ENCODE measurements around the gene CACNG6. TPM values are rescaled to one million over a fixed set of nuclear protein-coding genes. Genes with fewer than 3 reads are reported as not detected.
"Not testable (repeated sequence)": the region's sequence is repeated elsewhere in the genome, so short reads cannot be mapped to it uniquely, and the experiment has no call there.

The CACNG6 gene
- polyA plus RNA-seq, 12 donors = 11.9 to 53.5 (median 26.8) TPM; not detected in 1

DNA sequence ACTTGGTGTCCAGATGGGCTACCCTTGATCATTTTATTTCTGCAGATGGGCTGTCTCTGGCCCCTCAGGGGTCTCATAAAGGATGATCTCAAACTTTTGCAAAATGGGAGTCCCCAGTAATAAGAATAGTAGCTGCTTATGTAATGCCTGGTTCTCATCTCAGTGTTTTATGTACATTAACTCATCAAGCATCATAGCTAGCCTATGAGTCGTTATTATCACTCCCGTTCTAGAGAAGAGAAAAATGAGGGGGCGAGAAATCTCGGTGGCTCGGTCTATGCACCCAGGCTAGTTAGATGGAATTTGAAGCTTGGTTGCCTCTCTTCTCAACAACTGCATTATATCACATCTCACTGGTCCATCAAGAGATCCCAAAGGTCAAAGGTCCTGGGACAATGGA, 3.4 kb downstream of the CACNG6 start:
- no peak for DNase-seq

DNA sequence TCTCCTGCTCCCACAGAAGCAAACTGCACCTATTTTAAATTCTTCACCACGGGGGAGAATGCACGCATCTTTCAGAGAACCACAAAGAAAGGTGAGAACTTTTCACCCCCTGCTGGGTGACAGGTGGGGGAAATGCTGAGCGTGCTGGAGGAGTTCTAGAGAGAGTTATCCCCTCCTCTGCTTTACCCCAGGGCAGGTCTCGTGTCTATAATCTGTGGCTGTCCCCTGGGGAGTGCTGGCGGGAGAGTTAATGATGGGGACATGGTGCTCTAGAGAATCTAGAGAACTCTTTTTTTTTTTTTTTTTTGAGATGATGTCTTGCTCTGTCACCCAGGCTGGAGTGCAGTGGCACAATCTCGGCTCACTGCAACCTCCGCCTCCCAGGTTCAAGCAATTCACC, 6.8 kb downstream of the CACNG6 start:
- DNase-seq = no peak

DNA sequence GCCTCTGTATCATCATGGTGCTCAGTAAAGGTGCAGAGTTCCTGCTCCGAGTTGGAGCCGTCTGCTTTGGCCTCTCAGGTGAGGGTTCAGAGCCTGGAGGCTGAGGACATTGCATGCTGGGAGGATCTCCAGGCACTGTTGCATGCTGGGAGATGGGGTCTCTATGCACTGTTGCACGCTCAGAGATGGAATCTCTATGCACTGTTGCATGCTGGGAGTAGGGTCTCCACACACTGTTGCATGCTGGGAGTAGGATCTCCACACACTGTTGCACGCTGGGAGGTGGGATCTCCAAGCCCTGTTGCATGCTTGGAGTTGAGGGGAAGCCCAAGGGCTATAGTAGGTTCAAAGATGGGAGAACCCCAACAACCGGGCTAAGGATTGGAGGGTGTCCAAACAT, 8.3 kb downstream of the CACNG6 start:
- DNase-seq = no peak

DNA sequence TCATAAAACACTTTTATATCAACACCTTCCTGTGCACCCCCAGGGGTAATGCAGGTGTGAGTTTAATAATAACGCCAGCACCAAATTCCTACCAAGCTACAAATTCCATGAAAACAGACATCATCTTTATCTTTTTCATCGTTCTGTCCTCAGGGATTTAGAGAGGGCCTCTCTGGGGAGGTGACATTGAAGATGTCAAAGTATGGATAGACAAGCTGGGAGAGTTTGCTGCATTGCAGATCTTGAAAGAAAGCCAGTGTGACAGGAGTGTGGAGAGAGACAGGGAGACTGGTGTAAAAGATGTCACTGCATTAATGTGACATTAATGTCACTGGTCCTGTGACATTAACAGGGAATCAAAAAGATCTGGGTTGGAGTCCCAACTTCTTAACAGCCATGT, 10.1 kb downstream of the CACNG6 start:
- DNase-seq = no peak

DNA sequence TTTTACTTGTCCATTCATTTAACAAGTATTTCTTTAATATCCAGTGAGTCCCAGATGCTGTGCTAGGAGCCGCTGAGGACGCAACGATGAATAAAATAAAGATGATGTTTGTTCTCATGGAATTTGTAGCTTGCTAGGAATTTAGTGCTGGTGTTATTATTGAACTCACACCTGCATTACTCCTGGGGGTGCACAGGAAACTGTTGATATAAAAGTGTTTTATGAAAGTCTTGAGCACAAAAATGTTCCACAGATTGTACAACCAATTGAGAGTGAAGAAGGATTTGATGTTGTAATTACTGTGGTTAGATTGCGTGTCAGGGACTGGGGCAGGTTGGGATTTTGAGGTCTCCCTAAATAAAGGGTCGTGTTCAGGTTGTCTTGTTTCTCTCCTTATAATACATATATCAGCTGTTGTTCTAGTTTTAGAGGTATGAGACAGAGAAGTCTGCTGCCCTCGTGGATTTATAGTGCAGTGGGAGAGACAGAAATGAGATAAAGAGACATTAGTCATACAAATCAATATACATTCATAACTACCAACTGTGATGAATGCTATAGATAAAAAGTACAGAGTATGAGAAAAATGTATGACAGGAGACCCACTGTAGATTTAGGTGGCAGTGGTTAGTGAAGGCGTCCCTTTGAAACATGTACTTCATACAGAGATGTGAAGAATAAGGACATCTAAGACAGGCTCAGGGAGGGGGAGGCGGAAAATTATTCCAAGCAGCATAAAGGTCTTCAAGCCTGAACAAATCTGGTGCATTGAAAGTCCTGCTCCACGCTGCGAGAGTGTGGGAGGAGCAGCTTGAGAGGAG, 11.3 kb downstream of the CACNG6 start:
- DNase-seq = no peak

DNA sequence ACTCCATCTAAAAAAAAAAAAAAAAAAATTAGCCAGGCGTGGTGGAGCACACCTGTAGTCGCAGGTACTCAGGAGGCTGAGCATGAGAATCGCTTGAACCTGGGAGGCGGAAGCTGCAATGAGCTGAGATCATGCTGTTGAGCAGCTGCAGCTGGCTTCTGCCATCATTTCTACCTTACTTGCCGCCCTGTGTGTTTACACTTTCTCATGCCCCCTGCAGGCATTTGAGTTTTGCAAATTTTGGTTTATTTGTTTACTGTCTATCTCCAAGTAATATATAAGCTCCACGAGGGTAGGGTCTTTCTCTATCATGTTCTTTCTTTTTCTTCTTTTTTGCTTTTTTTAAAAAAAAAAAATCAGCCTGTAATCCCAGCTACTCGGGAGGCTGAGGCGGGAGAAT, 18.0 kb downstream of the CACNG6 start:
- DNase-seq = no peak

DNA sequence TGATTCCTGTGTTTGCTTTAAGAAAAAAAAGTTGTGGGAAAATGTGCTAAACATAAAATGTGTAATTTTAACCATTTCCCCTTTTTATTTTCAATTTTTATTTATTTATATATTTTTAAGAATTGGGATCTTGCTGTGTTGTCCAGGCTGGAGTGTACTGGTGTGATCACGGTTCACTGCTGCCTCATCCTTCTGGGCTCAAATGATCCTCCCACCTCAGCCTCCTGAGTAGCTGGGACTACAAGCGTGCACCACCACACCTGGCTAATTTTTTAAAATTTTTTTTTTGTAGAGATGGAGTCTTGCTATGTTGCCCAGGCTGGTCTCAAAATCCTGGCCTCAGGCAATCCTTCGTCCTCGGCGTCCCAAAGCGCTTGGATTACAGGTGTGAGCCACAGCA, 19.0 kb downstream of the CACNG6 start:
- DNase-seq = no peak

DNA sequence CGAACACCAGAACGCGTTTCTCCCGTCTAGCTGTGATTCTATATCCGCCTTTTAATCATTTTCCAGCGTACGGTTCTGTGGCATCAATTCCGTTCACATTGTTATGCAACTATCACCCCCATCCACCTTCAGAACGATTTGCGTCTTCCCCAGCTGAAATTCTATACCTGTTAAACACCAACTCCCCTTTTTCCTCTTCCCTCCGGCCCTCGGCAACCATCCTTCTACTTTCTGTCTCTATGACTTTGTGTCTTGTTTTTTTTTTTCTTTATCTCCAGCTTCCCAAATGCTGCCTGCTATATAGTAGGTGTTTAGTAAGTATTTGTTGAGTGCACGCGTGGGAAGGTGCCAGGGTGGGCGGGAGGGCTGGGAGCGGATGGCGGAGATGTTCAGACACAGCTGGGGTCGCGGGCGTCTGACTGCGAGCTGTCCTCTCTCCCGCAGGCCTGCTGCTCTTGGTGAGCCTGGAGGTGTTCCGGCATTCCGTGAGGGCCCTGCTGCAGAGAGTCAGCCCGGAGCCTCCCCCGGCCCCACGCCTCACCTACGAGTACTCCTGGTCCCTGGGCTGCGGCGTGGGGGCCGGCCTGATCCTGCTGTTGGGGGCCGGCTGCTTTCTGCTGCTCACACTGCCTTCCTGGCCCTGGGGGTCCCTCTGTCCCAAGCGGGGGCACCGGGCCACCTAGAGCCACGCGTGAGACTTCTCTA, 20.2 kb downstream of the CACNG6 start:
- DNase-seq = no peak

DNA sequence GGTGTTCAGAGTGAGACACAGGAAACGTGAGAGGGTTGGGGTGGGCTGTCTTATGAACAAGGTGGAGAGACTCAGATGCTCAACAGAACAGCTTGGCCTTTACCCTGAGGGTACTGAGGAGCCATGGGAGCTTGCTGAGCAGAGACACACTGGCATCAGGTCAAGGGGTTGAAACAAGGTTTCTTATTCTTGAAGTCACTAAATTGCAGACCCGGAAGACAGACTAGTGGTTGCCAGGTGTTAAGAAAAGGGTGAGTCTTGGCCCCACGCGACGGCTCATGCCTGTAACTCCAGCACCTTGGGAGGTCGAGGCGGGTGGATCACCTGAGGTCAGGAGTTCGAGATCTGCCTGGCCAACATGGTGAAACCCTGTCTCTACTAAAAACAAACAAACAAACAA, 22.4 kb downstream of the CACNG6 start:
- DNase-seq = no peak

DNA sequence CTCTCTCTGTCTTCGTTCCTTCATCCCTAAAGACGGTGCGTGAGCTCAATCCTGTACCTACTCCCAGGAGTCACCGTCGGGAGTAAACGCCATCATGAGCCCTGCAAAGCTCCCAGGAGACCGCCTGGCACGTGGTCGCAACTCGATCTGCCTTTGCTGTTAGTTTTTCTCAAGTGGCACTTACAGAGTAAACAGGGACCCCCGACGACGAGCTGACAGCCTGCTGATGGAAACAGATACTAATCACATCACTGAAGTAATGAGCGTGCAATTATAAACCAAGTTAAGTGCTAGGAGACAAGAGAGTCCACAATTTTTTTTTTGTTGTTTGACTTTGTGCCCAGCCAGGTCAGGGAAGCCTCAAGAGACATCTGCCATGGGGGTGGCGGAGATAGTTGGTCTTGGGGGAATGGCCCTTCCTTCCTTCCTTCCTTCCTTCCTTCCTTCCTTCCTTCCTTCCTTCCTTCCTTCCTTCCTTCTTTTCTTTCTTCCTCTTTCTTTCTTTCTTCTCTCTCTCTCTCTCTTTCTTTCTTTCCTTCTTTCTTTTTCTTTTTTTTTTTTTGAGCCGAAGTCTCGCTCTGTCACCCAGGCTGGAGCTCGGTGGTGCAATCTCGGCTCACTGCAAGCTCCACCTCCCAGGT, 23.6 kb downstream of the CACNG6 start:
- no peak for DNase-seq

DNA sequence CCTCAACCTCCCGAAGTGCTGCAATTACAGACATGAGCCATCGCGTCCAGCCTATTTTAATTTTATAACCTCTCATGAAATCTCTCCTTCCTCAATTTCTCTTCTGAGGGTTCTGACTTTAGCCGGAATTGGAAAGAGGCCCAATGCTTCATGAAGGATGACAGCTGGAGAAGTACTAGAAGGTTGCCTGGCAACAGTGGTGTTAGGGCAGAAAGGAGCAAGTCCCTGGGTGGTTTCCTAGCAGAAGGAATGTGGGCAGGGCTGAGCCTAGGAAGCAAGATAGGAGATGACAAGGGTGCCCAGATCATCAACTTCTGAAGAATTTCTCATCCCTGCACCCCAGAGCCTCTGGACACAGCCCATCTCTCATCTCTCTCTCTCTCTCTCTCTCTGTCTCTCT, 25.8 kb downstream of the CACNG6 start:
- no peak for DNase-seq

DNA sequence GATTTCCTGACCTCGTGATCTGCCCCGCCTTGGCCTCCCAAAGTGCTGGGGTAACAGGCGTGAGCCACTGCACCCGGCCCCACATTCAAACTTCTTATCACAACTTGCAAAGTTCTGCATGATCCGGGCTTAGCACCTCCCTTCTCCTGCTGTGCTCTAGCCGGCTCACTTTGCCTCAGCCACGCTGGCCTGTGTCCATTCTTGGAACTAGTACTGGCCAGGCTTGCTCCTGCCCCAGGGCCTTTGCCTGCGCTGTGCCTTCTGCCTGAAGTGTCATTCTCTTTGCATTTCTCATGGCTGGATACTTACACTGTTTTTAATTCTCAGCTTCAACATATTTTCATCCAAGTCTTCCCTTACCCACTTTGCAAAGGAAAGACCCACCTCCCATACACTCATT, 29.9 kb downstream of the CACNG6 start:
- DNase-seq = no peak

DNA sequence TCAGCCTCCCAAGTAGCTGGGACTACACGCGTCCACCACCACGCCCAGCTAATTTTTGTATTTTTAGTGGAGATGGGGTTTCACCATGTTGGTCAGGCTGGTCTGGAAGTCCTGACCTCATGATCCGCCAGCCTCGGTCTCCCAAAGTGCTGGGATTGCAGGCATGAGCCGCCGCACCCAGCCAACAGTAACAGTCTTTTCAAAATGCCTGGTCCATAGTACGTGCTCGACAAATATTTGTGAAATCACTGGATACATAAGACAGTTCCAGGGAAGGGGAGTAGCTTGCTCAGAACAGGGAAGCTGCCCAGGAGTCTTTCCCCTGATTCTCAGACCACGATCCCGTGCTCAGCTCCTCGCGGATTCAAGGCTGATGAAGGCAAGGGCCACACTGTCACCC, 30.5 kb downstream of the CACNG6 start:
- no peak for DNase-seq

DNA sequence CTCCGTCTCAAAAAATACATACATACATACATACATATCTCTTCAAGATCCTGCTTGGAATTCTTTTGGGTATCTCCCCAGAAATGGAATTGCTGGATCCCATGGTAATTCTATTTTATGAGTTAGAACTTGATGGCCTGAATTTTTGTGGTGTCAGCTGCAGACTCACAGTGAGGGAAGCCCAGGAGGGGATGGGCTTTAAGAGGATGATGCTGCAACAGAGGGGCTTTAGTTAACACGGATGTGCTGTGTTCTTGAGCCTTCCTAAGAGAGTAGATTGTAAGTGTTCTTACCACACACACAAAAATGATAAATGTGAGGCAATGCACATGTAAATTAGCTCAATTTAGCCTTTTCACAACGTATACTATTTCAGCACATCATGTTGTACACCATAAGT, 31.8 kb downstream of the CACNG6 start:
- DNase-seq = no peak

DNA sequence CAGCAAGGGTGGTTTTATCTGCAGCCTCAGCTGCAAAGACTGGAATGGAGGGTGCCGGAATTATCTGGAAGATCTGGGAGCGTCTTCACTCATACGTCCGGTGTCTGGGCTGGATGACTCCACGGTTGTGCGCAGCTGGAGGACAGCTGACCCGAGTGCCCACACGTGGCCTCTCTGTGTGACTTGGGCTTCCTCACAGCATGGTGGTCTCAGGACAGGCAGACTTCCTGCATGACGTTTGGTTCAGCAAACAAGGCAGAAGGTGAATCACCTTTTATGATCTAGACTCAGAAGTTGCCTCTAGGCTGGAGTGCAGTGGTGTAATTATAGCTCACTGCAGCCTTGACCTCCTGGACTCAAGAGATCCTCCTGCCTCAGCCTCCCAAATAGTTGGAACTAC, 33.2 kb downstream of the CACNG6 start:
- DNase-seq = no peak

DNA sequence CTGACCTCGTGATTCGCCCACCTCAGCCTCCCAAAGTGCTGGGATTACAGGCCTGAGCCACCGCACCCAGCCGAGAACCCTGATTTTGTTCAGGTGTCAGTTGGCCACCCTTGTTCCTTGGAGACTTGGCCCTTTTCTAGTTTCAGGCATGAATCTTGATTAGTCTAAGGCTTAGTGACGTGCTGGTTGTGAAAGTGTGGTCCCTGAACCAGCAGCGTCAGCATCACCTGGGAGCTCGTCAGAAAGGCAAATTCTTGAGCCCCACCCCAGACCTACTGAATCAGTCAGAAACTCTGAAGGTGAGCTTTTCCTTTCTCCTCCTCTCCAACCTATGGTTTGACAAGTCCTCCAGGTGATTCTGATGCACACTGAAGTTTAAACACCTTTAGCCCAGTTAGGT, 35.2 kb downstream of the CACNG6 start:
- DNase-seq = no peak

DNA sequence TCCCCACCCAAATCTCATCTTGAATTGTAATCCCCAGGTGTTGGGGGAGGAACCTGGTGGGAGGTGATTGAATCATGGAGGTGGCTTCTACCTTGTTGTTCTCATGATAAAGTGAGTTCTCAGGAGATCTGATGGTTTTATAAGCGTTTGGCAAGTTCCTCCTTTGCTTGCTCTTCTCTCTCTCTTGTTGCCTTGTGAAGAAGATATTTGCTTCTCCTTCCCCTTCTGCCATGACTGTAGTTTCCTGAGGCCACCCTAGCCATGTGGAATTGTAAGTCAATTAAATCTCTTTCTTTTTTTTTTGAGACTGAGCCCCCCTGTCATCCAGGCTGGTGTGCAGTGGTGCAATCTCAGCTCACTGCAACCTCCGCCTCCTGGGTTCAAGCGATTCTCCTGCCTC, 37.9 kb downstream of the CACNG6 start:
- no peak for DNase-seq

DNA sequence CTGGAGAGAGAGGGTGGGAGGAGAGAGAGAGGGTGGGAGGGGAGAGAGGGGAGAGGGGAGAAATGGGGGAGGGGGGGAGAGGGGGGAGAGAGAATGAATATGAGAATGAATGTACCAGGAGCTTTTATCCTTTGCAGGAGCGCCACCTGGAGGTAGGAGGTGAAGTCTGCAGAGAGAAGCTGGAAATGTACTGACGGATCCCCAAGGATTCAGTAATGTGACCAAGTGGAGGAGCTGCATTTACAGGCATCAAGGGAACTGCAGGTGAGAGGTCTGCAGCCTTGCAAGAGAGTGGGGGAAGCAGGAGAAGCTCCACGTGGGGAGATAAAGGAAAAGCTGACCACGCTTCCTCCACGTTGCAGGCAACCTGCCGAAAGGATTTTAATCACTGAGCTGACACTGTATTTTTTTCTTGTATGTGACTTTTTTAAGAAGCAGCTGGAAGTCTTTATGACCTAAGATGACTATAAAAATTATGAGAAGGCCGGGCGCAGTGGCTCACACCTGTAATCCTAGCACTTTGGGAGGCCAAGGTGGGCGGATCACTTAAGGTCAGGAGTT, 38.6 kb downstream of the CACNG6 start:
- no peak for DNase-seq

DNA sequence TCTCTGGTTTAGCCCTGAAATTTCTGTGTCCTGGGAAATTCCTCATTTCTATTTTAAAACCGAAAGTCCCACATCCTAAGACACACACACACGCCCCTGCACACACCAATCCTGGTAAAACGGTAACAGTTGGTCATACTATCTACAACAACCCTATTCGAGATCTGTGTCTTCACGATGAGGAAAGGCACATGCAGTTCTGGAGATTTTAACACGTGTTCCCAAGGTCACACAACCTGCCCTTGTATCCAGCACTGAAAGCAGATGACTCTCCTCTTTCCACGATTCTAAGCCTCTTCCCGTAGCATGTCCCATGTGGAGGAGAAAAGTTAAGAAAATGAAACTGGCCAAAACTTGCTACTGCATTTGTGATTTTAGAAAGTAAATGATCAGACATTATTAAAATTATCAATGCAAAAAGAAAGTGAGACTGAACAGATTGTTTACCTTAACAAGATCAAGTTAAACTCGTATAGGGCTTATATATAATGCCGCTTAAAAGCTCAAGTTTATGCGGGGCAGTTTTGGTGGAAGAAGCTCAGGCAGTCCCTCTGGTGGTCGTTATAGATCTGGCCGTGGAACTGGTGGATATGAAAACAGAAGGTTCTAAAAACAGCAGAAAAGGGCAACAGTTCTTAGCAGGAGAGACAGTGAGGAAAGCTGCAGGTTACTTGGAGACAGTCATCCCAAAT, 39.6 kb downstream of the CACNG6 start:
- no peak for DNase-seq

DNA sequence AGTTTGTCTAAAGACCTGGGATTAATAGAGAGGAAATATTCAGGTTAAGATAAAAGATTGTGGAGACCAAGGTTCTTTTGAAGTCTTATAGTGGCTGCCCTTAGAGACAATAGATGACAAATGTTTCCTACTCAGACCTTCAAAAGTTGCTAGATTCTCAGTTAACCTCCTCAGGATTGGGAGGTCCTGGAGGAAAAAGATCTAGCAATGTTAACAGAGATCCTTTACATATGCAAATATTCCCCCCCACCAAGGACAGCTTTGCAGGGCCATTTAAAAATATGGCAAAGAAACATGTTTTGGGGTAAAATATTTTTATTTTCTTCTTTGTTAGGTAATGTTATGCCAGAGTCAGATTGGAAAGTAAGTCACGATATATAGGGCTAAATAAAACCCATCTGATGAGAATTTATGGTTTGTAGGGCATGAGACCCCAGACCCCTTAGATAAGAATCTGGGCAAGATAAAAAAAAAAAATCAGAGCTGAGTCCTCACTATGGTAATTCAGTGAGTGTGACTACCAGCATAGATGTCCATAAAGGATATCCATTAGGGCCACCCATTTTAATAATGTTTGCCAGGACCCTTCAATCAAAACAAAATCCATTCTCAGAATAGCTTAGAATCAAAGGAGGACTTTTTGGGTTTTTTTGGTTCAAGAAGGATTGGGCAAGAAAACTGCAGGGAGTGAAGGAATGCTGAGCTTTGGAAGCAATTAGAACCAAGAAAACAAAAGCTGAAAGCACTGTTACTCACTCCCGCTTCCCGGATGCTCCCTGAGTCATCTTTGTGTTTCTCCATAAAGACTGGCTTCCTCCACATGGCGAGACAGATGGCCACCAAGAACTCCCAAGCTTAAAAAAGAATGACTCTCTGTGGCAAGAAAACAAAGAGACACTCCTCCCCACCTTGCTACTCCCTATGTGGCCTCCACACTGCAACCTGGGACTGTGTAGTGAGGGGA, 44.1 kb downstream of the CACNG6 start:
- DNase-seq = no peak

DNA sequence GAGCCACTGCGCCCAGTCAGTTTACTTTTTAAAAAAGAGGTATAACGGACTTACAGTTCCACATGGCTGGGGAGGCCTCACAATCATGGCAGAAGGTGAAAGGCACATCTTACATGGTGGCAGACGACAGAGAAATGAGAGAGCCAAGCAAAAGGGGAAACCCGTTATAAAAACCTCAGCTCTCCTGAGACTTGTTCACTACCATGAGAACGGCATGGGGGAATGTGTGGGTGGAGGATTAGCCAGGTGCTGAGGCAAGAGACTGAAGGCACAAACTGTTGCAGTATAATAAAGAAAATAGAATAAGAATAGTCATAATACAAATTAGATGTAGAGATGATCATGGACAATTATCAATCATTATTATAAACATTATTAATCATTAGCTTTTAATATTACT, 45.1 kb downstream of the CACNG6 start:
- not testable (repeated sequence) for DNase-seq

Measured in muscle of arm (tissue), 12 donors.